ENCODE measurements around the gene DPCD.

Gene DPCD

GRCh38 chr10:101651336-101651735 is 63.2 kb downstream of the DPCD start:
- no peak for FAIRE-seq
- TF ChIP-seq, protein P1, sequence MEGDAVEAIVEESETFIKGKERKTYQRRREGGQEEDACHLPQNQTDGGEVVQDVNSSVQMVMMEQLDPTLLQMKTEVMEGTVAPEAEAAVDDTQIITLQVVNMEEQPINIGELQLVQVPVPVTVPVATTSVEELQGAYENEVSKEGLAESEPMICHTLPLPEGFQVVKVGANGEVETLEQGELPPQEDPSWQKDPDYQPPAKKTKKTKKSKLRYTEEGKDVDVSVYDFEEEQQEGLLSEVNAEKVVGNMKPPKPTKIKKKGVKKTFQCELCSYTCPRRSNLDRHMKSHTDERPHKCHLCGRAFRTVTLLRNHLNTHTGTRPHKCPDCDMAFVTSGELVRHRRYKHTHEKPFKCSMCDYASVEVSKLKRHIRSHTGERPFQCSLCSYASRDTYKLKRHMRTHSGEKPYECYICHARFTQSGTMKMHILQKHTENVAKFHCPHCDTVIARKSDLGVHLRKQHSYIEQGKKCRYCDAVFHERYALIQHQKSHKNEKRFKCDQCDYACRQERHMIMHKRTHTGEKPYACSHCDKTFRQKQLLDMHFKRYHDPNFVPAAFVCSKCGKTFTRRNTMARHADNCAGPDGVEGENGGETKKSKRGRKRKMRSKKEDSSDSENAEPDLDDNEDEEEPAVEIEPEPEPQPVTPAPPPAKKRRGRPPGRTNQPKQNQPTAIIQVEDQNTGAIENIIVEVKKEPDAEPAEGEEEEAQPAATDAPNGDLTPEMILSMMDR (IDR thresholded peaks at IDR 0.05; ENCODE audit: insufficient read depth, missing control alignments), result no peak
- DNase-seq (ENCODE audit: insufficient read length, low spot score), result no peak

DNA sequence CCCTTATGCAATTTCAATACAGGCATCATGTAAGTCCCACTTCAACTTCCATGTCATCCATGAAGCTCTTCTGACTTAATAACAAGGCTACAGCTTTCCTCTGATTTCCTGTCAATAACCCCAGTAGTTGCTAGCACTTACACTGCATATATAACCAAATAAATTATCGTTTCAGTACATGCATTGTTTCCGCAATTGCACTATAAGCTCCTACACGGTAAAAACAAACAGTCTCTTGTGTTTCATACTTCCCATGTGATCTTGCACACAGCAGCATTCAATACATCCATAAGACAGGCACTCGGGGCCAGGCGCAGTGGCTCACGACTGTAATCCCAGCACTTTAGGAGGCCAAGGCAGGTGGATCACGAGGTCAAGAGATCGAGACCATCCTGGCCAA is 65.4 kb downstream of the DPCD start:
- DNase-seq (ENCODE audit: insufficient read length, low spot score) (no peak), FAIRE-seq (no peak)
- TF ChIP-seq, protein P1 (IDR thresholded peaks at IDR 0.05; ENCODE audit: insufficient read depth, missing control alignments), result no peak

DNA sequence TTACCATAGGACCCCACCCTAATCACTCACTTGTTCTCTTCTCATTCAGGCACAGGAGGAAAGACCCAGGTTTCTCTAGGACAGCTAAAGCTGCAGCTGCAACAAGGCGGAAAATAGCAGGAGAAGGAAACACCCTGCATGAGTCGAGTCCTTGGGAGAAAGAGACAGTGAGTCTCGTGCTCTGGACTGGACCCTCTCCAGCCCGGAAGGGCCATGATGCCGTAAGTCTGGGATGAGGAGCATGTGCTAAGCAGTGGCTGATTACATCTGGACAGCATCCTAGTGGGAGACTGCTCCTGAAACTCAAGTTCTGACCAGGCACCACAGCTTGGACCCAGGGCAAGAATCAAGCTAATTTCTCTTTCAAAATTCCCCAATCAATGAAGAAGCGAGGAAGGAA is 67.4 kb downstream of the DPCD start:
- TF ChIP-seq, protein P1 (IDR thresholded peaks at IDR 0.05; ENCODE audit: insufficient read depth, missing control alignments), result no peak
- DNase-seq (ENCODE audit: insufficient read length, low spot score) (no peak), FAIRE-seq (no peak)

- FAIRE-seq (no peak), DNase-seq (ENCODE audit: insufficient read length, low spot score) (no peak)
- TF ChIP-seq, protein P1 (IDR thresholded peaks at IDR 0.05; ENCODE audit: insufficient read depth, missing control alignments), result no peak
These were observed 68.8 kb downstream of the DPCD start for GRCh38 chr10:101656890-101657289.

GRCh38 chr10:101658975-101659374 is 70.9 kb downstream of the DPCD start:
- DNase-seq (ENCODE audit: insufficient read length, low spot score) (no peak), FAIRE-seq (no peak)
- TF ChIP-seq, protein P1 (IDR thresholded peaks at IDR 0.05; ENCODE audit: insufficient read depth, missing control alignments), result no peak
